AG04450 (cell line): ENCODE results near the gene GARS1. TPM values are rescaled to one million over a fixed set of nuclear protein-coding genes. Genes with fewer than 3 reads are reported as not detected.

Experiments
- CTCF ChIA-PET: fragments of 300-600, 350-600 bp; formaldehyde crosslinking; extraction: SDS; loops from one replicate; lab custom pipeline; 2022; ENCODE audit warnings: antibody characterized with exemption, inconsistent platforms; lab: Charles Lee
- POLR2A ChIA-PET: fragments of 350-600 bp; formaldehyde crosslinking; extraction: SDS; loops from one replicate; lab custom pipeline; 2021; ENCODE audit warnings: antibody characterized with exemption, inconsistent platforms; lab: Yijun Ruan, JAX
- DNase-seq: peaks from one replicate; pipeline ENCODE4 v3.0.0-alpha.2; 2011; ENCODE audit warnings: low read depth, low spot score
- H3K27ac ChIP-seq: one replicate; pipeline ENCODE4 v1.5.1; 2012; ENCODE audit warnings: low read depth, low read length, control low read depth
- H3K27me3 ChIP-seq: one replicate; pipeline ENCODE4 v1.6.0; 2012; ENCODE audit warnings: low read length; ENCODE audit not compliant: control insufficient read depth, insufficient read depth
- H3K4me3 ChIP-seq: 2 replicates; pipeline ENCODE4 v1.5.1; 2011; ENCODE audit warnings: mild to moderate bottlenecking, low read depth, low read length, control low read depth
- H3K9me3 ChIP-seq: 2 replicates; pipeline ENCODE4 v1.5.1; 2012; ENCODE audit warnings: low read length; ENCODE audit not compliant: control insufficient read depth, insufficient read depth
- polyA plus RNA-seq: library from polyadenylated mRNA; depleted of rRNA; stranded (reverse); fragments of >200 nt; gene quantifications from 2 replicates; pipeline ENCODE4 v1.2.3, GENCODE V29; 2011
- TF ChIP-seq, protein P1 (sequence below): IDR thresholded peaks from 2 replicates; pipeline ENCODE4 v1.5.1; 2011; ENCODE audit warnings: low read depth, low read length, control low read depth, inconsistent platforms

The GARS1 gene
- polyA plus RNA-seq, 1 experiment = 749 TPM

- ChIA-PET POLR2A (no interaction called here), CTCF (interaction anchor here (1.5 kb wide), 1 partner anchor 66 kb away, joined by 3 read pairs; no protein-coding TSS in a partner anchor)
- Histone ChIP-seq H3K4me3 (no peak overlapping the region), H3K9me3 (no peaks in the 10 kb centered on the region), H3K27ac (no peak overlapping the region), H3K27me3 (peaks cover 32% of the 10 kb centered on the region)
- TF ChIP-seq, protein P1, sequence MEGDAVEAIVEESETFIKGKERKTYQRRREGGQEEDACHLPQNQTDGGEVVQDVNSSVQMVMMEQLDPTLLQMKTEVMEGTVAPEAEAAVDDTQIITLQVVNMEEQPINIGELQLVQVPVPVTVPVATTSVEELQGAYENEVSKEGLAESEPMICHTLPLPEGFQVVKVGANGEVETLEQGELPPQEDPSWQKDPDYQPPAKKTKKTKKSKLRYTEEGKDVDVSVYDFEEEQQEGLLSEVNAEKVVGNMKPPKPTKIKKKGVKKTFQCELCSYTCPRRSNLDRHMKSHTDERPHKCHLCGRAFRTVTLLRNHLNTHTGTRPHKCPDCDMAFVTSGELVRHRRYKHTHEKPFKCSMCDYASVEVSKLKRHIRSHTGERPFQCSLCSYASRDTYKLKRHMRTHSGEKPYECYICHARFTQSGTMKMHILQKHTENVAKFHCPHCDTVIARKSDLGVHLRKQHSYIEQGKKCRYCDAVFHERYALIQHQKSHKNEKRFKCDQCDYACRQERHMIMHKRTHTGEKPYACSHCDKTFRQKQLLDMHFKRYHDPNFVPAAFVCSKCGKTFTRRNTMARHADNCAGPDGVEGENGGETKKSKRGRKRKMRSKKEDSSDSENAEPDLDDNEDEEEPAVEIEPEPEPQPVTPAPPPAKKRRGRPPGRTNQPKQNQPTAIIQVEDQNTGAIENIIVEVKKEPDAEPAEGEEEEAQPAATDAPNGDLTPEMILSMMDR = no peak
- DNase-seq = no peak
Measured at GRCh38 chr7:30674876-30675275, 80.2 kb downstream of the GARS1 start.

DNA sequence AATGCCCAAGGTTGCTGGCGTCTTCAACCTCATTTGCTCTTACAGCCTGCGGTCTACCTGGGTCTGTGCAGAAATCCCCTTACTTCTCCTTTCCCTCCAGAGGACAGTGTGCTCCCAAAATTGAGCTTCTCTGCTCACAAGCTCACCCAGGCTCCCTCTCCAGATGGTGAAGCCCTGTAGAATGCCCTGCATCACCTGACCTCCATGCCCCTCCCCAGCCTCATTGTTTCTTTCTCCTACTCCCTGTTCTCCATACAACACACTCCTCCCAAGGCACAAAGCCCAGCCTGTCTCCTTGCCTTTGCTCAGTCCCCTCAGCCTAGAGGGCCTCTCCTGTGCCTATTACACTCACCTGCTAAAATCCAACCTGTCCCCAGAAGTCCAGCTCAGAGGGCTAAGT lies 84.1 kb downstream of the GARS1 start:
- peaks cover 69% of the 10 kb centered on the region for H3K27me3 ChIP-seq

GRCh38 chr7:30679664-30680063 lies 85.0 kb downstream of the GARS1 start:
- POLR2A ChIA-PET = no interaction called here
- TF ChIP-seq, protein P1 = no peak

More for the DNA sequence above, 84.1 kb downstream of the GARS1 start:
- Histone ChIP-seq H3K9me3 (no peaks in the 10 kb centered on the region), H3K27ac (no peak overlapping the region), H3K4me3 (no peak overlapping the region)
- TF ChIP-seq, protein P1 = no peak
- DNase-seq = no peak
- CTCF ChIA-PET = interaction anchor here (1.2 kb wide), 1 partner anchor 61 kb away, joined by 3 read pairs; no protein-coding TSS in a partner anchor
- POLR2A ChIA-PET = no interaction called here

GRCh38 chr7:30681331-30681797 lies 86.7 kb downstream of the GARS1 start:
- DNase-seq = no peak
- H3K27me3 ChIP-seq = peaks cover 85% of the 10 kb centered on the region
- TF ChIP-seq, protein P1 = no peak
- ChIA-PET CTCF (no interaction called here), POLR2A (no interaction called here)
- no peak overlapping the region for H3K27ac ChIP-seq
- H3K4me3 ChIP-seq = no peak overlapping the region
- H3K9me3 ChIP-seq = no peaks in the 10 kb centered on the region

More at GRCh38 chr7:30679664-30680063, 85.0 kb downstream of the GARS1 start:
- no peak overlapping the region for H3K4me3 ChIP-seq
- no peak overlapping the region for H3K27ac ChIP-seq
- CTCF ChIA-PET = interaction anchor here (1.2 kb wide), 1 partner anchor 60 kb away, joined by 3 read pairs; no protein-coding TSS in a partner anchor
- DNase-seq = no peak
- no peaks in the 10 kb centered on the region for H3K9me3 ChIP-seq
- H3K27me3 ChIP-seq = peaks cover 77% of the 10 kb centered on the region

DNA sequence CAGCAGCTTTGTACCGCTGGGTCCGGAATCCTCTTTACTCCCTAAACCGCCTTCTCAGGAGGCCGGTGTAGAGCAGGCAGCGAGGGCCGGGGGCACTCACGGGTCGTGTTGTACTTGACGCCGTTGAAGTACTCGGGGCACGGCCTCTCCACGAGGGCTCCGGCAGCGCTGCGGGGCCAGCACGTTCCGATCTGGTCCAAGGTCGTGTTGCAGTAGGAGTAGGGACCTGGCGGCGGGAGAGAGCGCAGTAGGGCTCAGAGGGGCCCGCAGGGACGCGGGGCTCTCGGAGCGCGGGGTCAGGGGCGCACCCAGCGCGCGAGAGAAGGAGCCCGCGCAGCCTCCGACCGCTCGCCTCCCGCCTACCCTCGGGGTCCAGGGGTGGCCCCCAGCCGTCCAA lies 87.1 kb downstream of the GARS1 start:
- TF ChIP-seq, protein P1 = no peak
- Histone ChIP-seq H3K9me3 (no peaks in the 10 kb centered on the region), H3K27ac (no peak overlapping the region), H3K27me3 (peaks cover 82% of the 10 kb centered on the region), H3K4me3 (peak overlapping the region; percentile 10; the same call in 1 of the 2 replicates)
- no peak for DNase-seq
- POLR2A ChIA-PET = no interaction called here
- CTCF ChIA-PET = no interaction called here
